Prostate gland (tissue), 2 donors: Measurements from ENCODE around the gene INTS1.

Source experiments
- POLR2AphosphoS5 ChIP-seq: sonication (generic); formaldehyde crosslinking; IDR thresholded peaks from one replicate; pipeline ENCODE4 v1.6.1; 2017; ENCODE audit warnings: antibody characterized with exemption
- TF ChIP-seq, protein P1 (sequence below), 4 experiments: fragments of 200-600 bp in 2 of 4; fragments of 450-650 bp in 2 of 4; sonication (generic) in 2 of 4; IDR thresholded peaks; 1 replicate in 3 of 4; 2 replicates in 1 of 4; pipeline ENCODE4 v1.5.1; 2016 to 2019; ENCODE audit warnings: antibody characterized with exemption in 4 of 4, mild to moderate bottlenecking in 2 of 4, moderate library complexity in 2 of 4

DNA sequence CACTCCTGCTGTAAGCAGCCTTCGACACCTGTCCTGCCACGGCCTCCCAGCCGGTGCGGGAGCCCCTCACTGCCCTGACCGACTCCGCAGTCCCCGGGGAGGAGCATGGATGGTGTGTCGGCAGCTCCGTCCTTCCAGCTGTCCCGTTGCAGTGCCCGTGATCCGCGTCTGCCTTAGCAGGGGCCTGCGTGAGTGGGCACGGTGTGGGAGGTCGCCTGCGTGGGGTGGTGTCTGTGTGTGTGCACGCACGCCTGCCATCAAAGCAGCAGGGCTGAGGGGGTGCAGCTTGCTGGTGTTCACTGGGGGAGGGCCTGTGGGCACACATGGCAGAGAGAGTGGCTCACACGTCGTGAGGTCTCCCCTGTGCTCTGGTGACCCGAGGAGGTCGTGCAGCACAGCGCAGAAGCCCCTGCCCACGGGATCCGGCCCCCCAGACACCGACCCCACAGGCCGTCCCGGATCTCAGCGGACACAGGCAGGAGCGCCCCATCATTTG is 36.6 kb upstream of the INTS1 start:
- no peak for TF ChIP-seq POLR2AphosphoS5
- TF ChIP-seq, protein P1, sequence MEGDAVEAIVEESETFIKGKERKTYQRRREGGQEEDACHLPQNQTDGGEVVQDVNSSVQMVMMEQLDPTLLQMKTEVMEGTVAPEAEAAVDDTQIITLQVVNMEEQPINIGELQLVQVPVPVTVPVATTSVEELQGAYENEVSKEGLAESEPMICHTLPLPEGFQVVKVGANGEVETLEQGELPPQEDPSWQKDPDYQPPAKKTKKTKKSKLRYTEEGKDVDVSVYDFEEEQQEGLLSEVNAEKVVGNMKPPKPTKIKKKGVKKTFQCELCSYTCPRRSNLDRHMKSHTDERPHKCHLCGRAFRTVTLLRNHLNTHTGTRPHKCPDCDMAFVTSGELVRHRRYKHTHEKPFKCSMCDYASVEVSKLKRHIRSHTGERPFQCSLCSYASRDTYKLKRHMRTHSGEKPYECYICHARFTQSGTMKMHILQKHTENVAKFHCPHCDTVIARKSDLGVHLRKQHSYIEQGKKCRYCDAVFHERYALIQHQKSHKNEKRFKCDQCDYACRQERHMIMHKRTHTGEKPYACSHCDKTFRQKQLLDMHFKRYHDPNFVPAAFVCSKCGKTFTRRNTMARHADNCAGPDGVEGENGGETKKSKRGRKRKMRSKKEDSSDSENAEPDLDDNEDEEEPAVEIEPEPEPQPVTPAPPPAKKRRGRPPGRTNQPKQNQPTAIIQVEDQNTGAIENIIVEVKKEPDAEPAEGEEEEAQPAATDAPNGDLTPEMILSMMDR (IDR thresholded peaks at IDR 0.05): no peak
